SK-N-SH treated with all-trans-retinoic acid at 6 μM for 48 hours (cell line): ENCODE measurements around the gene TTC3.

Experiments
- ATAC-seq: fragments of 200-7000 bp; cut with Tn5 transposase; 3 replicates; pipeline ENCODE4 v1.9.1; 2020; ENCODE audit warnings: mild to moderate bottlenecking, moderate library complexity
- ARNTL ChIP-seq: fragments of 450-650 bp; formaldehyde crosslinking; IDR thresholded peaks from 2 replicates; pipeline ENCODE4 v1.5.0; 2020; ENCODE audit warnings: low read depth, mild to moderate bottlenecking, moderate library complexity, borderline replicate concordance
- CSDC2 ChIP-seq: fragments of 250-450 bp; sonication (Bioruptor Pico); IDR thresholded peaks from 2 replicates; pipeline ENCODE4 v1.5.0; 2020; ENCODE audit warnings: mild to moderate bottlenecking, moderate library complexity
- CSRNP3 ChIP-seq: fragments of 250-450 bp; sonication (Bioruptor Pico); IDR thresholded peaks from 2 replicates; pipeline ENCODE4 v1.5.1; 2021; ENCODE audit warnings: mild to moderate bottlenecking, moderate library complexity
- ESRRG ChIP-seq: fragments of 250-450 bp; sonication (Bioruptor Pico); IDR thresholded peaks from 2 replicates; pipeline ENCODE4 v1.6.1; 2021; ENCODE audit warnings: mild to moderate bottlenecking
- ISL1 ChIP-seq: fragments of 250-450 bp; sonication (Bioruptor Pico); IDR thresholded peaks from 2 replicates; pipeline ENCODE4 v2.1.2; 2022; ENCODE audit warnings: mild to moderate bottlenecking, moderate library complexity
- OSR1 ChIP-seq: fragments of 250-450 bp; sonication (Bioruptor Pico); IDR thresholded peaks from 2 replicates; pipeline ENCODE4 v1.8.0; 2022; ENCODE audit warnings: moderate library complexity, mild to moderate bottlenecking, inconsistent platforms
- PATZ1 ChIP-seq: fragments of 250-450 bp; sonication (Bioruptor Pico); IDR thresholded peaks from 2 replicates; pipeline ENCODE4 v1.8.0; 2020; ENCODE audit warnings: mild to moderate bottlenecking, moderate library complexity, borderline replicate concordance
- POU6F1 ChIP-seq: fragments of 250-450 bp; sonication (Bioruptor Pico); IDR thresholded peaks from 2 replicates; pipeline ENCODE4 v1.8.0; 2021; ENCODE audit warnings: low read depth, mild to moderate bottlenecking, moderate library complexity, borderline replicate concordance
- PPARA ChIP-seq: fragments of 250-450 bp; sonication (Bioruptor Pico); IDR thresholded peaks from 2 replicates; pipeline ENCODE4 v1.5.0; 2020; ENCODE audit warnings: mild to moderate bottlenecking, borderline replicate concordance
- SNAI2 ChIP-seq: fragments of 250-450 bp; sonication (Bioruptor Pico); IDR thresholded peaks from 2 replicates; pipeline ENCODE4 v1.5.0; 2020; ENCODE audit warnings: mild to moderate bottlenecking, moderate library complexity
- TCF4 ChIP-seq: fragments of 250-450 bp; sonication (Bioruptor Pico); IDR thresholded peaks from 2 replicates; pipeline ENCODE4 v1.8.0; 2021; ENCODE audit warnings: mild to moderate bottlenecking, moderate library complexity, borderline replicate concordance
- TOX ChIP-seq: fragments of 250-450 bp; sonication (Bioruptor Pico); IDR thresholded peaks from 2 replicates; pipeline ENCODE4 v1.8.0; 2021; ENCODE audit warnings: mild to moderate bottlenecking, moderate library complexity, borderline replicate concordance
- TSHZ2 ChIP-seq: fragments of 250-450 bp; sonication (Bioruptor Pico); IDR thresholded peaks from 2 replicates; pipeline ENCODE4 v1.5.0; 2020; ENCODE audit warnings: mild to moderate bottlenecking, moderate library complexity
- ZC3H10 ChIP-seq: fragments of 250-450 bp; sonication (Bioruptor Pico); IDR thresholded peaks from 2 replicates; pipeline ENCODE4 v1.5.1; 2021; ENCODE audit warnings: mild to moderate bottlenecking, moderate library complexity
- ZFP3 ChIP-seq: fragments of 250-450 bp; sonication (Bioruptor Pico); IDR thresholded peaks from 2 replicates; pipeline ENCODE4 v1.5.0; 2020; ENCODE audit warnings: mild to moderate bottlenecking, moderate library complexity
- ZFP30 ChIP-seq: fragments of 450-650 bp; formaldehyde crosslinking; IDR thresholded peaks from 2 replicates; pipeline ENCODE4 v1.5.0; 2022; ENCODE audit warnings: mild to moderate bottlenecking, moderate library complexity
- ZNF565 ChIP-seq: fragments of 450-650 bp; formaldehyde crosslinking; conservative IDR thresholded peaks from 2 replicates; pipeline ENCODE4 v1.5.0; 2020; ENCODE audit warnings: low read depth, mild to moderate bottlenecking, moderate library complexity
- ZNF70 ChIP-seq: fragments of 450-650 bp; formaldehyde crosslinking; IDR thresholded peaks from 2 replicates; pipeline ENCODE4 v1.5.0; 2020; ENCODE audit warnings: mild to moderate bottlenecking, moderate library complexity
- ZNF8 ChIP-seq: fragments of 450-650 bp; formaldehyde crosslinking; IDR thresholded peaks from 2 replicates; pipeline ENCODE4 v1.5.0; 2020; ENCODE audit warnings: mild to moderate bottlenecking, moderate library complexity

The TTC3 gene

GRCh38 chr21:37237346-37237745 lies 164.3 kb downstream of the TTC3 start (continued):
- TF ChIP-seq TOX (CRISPR knock-in tag) (no peak), PPARA (CRISPR knock-in tag) (no peak)

- ATAC-seq: no peak
- TF ChIP-seq TCF4 (CRISPR knock-in tag): no peak
- no peak for TF ChIP-seq SNAI2 (CRISPR knock-in tag)
- TF ChIP-seq ZNF70 (CRISPR knock-in tag): no peak
- no peak for TF ChIP-seq ARNTL (CRISPR knock-in tag)
- TF ChIP-seq PPARA (CRISPR knock-in tag): no peak
- no peak for TF ChIP-seq CSRNP3 (CRISPR knock-in tag)
- no peak for TF ChIP-seq ZNF8 (CRISPR knock-in tag)
- no peak for TF ChIP-seq TSHZ2 (CRISPR knock-in tag)
- TF ChIP-seq ISL1: no peak
- TF ChIP-seq PATZ1: no peak
- TF ChIP-seq ZFP30 (CRISPR knock-in tag): no peak
These were observed 164.7 kb downstream of the TTC3 start for GRCh38 chr21:37237764-37238163.

GRCh38 chr21:37240978-37241377 lies 167.9 kb downstream of the TTC3 start:
- no peak for ATAC-seq
- TF ChIP-seq OSR1 (CRISPR knock-in tag) (no peak), PPARA (CRISPR knock-in tag) (no peak), CSDC2 (CRISPR knock-in tag) (no peak), PATZ1 (no peak), ARNTL (CRISPR knock-in tag) (no peak)

- no peak for TF ChIP-seq ZC3H10
- no peak for TF ChIP-seq ZNF70 (CRISPR knock-in tag)
- TF ChIP-seq CSDC2 (CRISPR knock-in tag): no peak
- no peak for TF ChIP-seq POU6F1
- no peak for TF ChIP-seq ARNTL (CRISPR knock-in tag)
- no peak for ATAC-seq
These were observed 168.4 kb downstream of the TTC3 start for GRCh38 chr21:37241426-37241825.

GRCh38 chr21:37243961-37244360 lies 170.9 kb downstream of the TTC3 start:
- no peak for ATAC-seq
- no peak for TF ChIP-seq TOX (CRISPR knock-in tag)
- TF ChIP-seq ARNTL (CRISPR knock-in tag): no peak
- no peak for TF ChIP-seq ZNF70 (CRISPR knock-in tag)
- TF ChIP-seq CSDC2 (CRISPR knock-in tag): no peak
- no peak for TF ChIP-seq ESRRG
- TF ChIP-seq TSHZ2 (CRISPR knock-in tag): no peak
- no peak for TF ChIP-seq PATZ1
- no peak for TF ChIP-seq ZFP3 (CRISPR knock-in tag)
- no peak for TF ChIP-seq ZFP30 (CRISPR knock-in tag)
- TF ChIP-seq ZNF565 (CRISPR knock-in tag): no peak
- no peak for TF ChIP-seq PPARA (CRISPR knock-in tag)
- TF ChIP-seq OSR1 (CRISPR knock-in tag): no peak
